IPS-18a (cell line): ENCODE measurements around the gene ZNF18.
A peak's percentile ranks its signal among the peaks of the same experiment; 100 is the strongest.

Experiments used
- H3K27ac ChIP-seq: one replicate; pipeline ENCODE4 v1.5.1; 2013; ENCODE audit warnings: low read length
- H3K27me3 ChIP-seq: one replicate; pipeline ENCODE4 v1.6.1; 2013; ENCODE audit warnings: mild to moderate bottlenecking, low read length; ENCODE audit not compliant: control insufficient read depth, insufficient read depth
- H3K36me3 ChIP-seq: one replicate; pipeline ENCODE4 v1.6.1; 2013; ENCODE audit warnings: low read depth, low read length; ENCODE audit not compliant: control insufficient read depth
- H3K4me1 ChIP-seq: one replicate; pipeline ENCODE4 v1.6.1; 2013; ENCODE audit warnings: low read depth, low read length; ENCODE audit not compliant: control insufficient read depth
- H3K4me3 ChIP-seq: one replicate; pipeline ENCODE4 v1.5.1; 2013; ENCODE audit warnings: low read length
- H3K9ac ChIP-seq: one replicate; pipeline ENCODE4 v1.6.1; 2013; ENCODE audit warnings: mild to moderate bottlenecking, low read length, moderate library complexity
- H3K9me3 ChIP-seq: one replicate; pipeline ENCODE4 v1.6.1; 2013; ENCODE audit warnings: low read depth, low read length; ENCODE audit not compliant: control insufficient read depth

Gene ZNF18

DNA sequence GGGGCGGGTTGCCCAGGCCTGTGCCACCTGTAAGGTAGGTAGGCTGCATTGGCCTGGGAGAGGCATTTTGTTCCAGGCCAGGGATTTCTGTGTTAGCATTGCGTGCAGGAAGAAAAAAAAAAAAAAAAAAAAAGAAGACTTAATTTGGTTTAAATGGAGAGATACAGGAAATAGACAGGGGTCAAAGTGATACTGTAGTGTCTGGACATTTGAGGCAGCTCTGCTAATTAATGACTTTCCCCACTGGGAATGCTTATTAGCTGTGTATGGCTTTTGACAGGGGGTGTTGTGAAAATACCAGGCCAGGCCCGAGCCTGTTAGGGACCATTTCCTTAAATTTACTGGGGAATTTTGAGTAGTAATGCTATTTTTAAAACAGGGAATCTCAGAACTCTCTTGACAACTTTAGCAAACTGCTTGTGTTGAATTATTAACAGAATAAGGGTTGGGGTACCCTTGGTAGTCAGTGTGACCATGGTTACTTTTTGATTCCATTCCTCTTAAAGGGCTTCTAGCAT, 24.4 kb upstream of the ZNF18 start:
- H3K27me3 ChIP-seq = peaks cover 11% of the 10 kb centered on the region
- H3K36me3 ChIP-seq = no peaks in the 10 kb centered on the region
- H3K4me1 ChIP-seq = peaks cover 18% of the 10 kb centered on the region
- no peaks in the 10 kb centered on the region for H3K9me3 ChIP-seq
- no peak overlapping the region for H3K27ac ChIP-seq
- H3K4me3 ChIP-seq = peak overlapping the region; percentile 62
- H3K9ac ChIP-seq = peak overlapping the region; percentile 79

DNA sequence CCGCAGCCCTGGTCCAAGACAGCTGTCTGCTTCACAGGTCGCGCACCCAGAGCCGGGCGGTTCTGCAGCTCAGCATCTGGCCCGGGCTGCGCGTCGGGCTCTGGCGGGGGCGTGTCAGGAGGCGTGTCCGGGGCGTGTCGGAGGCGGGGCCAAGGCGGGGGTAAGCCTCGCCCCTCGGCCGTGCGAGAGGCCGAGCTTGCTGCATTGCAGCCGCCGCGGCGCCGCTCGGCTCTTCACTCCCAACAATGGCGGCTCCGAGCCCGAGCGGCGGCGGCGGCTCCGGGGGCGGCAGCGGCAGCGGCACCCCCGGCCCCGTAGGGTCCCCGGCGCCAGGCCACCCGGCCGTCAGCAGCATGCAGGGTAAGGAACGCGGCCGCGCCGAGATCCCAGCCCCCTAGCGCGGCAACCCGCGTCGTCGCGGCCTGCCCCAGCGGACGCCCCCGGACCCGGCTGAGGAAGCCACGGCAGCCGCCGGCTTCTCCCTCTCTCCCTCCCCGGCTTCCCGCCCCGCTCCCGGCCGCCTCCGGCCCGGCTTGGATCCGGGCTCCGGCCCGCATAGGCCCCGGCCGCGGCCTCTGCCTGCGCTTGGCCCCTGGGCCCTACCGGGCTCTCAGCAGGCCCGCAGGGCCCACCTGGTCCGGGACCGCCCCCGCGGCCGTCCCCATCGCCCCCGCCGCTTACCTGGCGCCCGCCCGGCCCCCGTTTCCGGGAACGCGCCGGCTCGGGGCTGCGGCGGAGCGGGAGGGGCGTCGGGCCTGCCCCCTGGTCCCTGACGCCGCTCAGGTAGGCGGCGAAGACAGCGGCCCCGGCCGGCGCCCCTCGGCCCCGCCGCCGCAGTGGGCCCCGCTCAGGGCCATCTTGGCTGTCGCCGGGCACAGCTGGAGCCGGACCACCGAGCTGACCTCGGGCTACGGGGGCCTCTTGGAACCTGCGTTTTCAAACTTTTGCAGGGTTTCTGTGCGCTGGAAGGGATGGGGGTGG, 23.7 kb upstream of the ZNF18 start, which contains the start of gene MAP2K4:
Gene MAP2K4 (plus strand): TSS at position 236 of the 981 bp plus-strand sequence. CDS start 10 bp downstream, at position 246.
- H3K36me3 ChIP-seq = no peaks in the 10 kb centered on the region
- H3K4me3 ChIP-seq = peak within 1 kb of the TSS; percentile 62
- H3K27ac ChIP-seq = no peak within 1 kb of the TSS
- H3K9me3 ChIP-seq = no peaks in the 10 kb centered on the region
- peaks cover 11% of the 10 kb centered on the region for H3K27me3 ChIP-seq
- H3K4me1 ChIP-seq = peaks cover 18% of the 10 kb centered on the region
- peak within 1 kb of the TSS; percentile 79 for H3K9ac ChIP-seq

DNA sequence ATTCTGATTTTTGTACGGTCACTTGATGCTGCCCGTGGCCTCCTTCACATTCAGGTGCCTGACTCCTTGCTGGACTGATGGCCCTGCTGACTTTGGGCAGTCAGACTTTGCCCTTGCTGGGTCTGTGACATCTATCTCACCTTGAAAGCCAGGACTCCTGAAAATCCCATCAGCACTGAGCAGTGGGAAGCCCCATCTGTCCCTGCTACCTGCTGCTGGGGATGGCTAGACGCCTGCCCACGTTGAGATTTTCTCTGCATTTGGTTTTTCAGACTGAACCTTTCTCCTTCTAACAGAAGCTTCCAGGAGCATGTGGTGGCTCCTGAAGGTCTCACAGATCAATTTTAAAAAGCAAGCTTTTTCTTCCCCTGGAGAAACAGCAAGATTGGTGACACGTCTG, 10.2 kb upstream of the ZNF18 start:
- Histone ChIP-seq H3K4me1 (no peaks in the 10 kb centered on the region), H3K27ac (no peak overlapping the region), H3K36me3 (no peaks in the 10 kb centered on the region), H3K9ac (no peak overlapping the region), H3K4me3 (no peak overlapping the region), H3K27me3 (no peaks in the 10 kb centered on the region), H3K9me3 (no peaks in the 10 kb centered on the region)

DNA sequence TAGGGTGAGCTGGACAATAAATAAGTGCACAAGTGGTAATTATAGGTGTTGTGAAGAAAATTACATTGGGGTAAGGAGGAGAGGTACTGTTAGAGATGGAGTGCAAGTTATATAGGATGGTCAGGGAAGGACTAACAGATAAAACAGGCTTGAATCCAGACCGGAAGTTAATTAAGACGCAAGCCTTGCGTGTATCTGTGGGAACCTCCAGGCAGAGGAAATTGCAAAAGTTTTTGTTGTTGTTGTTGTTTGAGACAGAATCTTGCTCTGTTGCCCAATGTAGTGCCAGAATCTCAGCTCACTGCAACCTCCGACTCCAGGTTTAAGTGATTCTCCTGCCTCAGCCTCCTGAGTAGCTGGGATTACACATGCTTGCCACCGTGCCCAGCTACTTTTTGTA, 2.4 kb upstream of the ZNF18 start:
- Histone ChIP-seq H3K4me3 (no peak overlapping the region), H3K36me3 (no peaks in the 10 kb centered on the region), H3K9me3 (no peaks in the 10 kb centered on the region), H3K27ac (no peak overlapping the region), H3K9ac (no peak overlapping the region), H3K27me3 (no peaks in the 10 kb centered on the region), H3K4me1 (peaks cover 8% of the 10 kb centered on the region)

DNA sequence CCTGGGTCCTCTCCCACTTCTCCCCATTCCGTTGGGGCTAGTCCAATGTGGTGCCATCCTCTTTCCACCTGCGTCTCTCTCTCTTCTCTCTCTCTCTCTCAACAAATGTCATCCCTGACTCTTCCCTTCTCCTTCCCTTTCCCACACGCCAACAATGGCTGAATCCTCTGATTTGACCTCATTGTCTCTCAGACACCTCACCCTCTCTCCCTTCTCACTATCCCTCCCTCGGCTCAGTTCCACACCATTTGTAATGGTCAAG, 628 bp upstream of the ZNF18 start:
- H3K27ac ChIP-seq = peak overlapping the region; percentile 95
- no peaks in the 10 kb centered on the region for H3K9me3 ChIP-seq
- H3K4me1 ChIP-seq = peaks cover 8% of the 10 kb centered on the region
- H3K36me3 ChIP-seq = no peaks in the 10 kb centered on the region
- peak overlapping the region; percentile 93 for H3K4me3 ChIP-seq
- no peaks in the 10 kb centered on the region for H3K27me3 ChIP-seq
- peak overlapping the region; percentile 79 for H3K9ac ChIP-seq

DNA sequence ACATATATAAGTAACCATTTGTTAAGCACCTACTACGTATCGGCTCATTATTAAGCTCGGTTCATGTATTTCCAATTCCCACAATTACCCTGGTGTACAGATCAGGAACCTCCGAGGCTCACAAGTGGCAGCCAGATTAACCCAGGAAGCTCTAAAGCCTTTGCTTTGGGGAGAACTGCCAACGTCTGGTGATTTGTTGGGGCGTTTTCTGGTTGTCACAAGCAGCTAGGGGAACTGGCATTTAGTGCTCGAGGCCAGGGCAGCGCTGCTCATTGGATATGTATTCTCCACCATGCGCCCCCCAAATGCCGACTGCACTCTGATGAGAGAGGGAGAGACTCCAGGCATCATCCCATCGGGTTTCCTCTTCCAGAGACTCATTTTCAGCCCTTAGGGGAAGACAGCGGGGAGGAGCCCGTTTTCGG, 541 bp downstream of the ZNF18 start:
- Histone ChIP-seq H3K9ac (peak overlapping the region; percentile 79), H3K27me3 (no peaks in the 10 kb centered on the region), H3K9me3 (no peaks in the 10 kb centered on the region), H3K27ac (peak overlapping the region; percentile 64), H3K4me1 (peaks cover 12% of the 10 kb centered on the region), H3K36me3 (peaks cover 3% of the 10 kb centered on the region), H3K4me3 (peak overlapping the region; percentile 93)

DNA sequence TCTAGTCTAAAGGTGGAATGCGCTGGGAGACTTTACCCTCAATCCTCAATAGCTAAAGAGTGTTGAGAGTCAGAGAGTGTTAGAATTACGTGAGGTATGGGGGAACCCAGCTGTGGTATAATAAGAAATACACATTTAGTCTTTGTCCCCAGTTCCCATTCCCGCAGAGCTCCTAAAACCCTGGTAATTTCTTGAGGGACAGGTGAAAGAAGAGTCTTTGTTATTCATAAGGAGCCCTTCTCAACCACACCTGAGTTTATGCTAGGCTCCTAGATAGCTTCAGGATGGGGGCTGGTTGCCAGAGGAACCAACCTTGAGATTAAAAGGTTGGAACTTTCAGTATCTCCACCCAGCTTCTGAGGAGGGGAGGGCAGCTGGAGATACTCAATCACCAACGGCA, 5.8 kb downstream of the ZNF18 start:
- no peaks in the 10 kb centered on the region for H3K27me3 ChIP-seq
- no peak overlapping the region for H3K27ac ChIP-seq
- no peak overlapping the region for H3K4me3 ChIP-seq
- H3K4me1 ChIP-seq = peaks cover 19% of the 10 kb centered on the region
- no peaks in the 10 kb centered on the region for H3K9me3 ChIP-seq
- H3K9ac ChIP-seq = no peak overlapping the region
- peaks cover 3% of the 10 kb centered on the region for H3K36me3 ChIP-seq

DNA sequence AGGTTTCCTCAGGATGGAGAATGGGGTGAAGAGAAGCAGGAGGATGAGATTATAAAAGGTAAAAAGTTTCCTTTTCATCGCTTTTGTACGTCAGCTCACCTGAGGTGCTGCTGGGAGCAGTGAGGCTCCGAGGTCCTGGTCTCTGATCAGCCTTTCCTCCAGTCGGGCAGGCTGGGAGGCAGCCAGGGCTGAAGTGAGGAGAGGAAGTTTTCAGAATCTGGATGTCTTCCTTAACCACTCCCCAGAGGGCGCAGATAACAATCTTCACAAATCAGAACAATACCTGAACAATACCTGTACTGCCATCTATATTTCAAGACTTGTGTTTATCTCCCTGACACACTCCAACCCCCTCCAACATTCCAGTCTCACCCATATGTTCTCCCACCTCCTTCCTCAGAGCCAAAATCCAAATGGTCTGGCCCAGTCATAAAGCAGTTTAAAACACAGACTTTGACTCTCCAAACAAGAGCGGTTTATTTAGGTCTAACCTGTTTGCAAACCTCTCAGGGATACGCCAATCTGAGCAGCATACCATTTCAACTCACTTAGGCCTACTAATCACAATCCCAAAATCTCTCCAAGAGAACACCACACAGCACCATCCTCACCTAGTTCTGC, 6.8 kb downstream of the ZNF18 start:
- no peak overlapping the region for H3K4me3 ChIP-seq
- peaks cover 16% of the 10 kb centered on the region for H3K4me1 ChIP-seq
- H3K9ac ChIP-seq = no peak overlapping the region
- H3K36me3 ChIP-seq = peaks cover 3% of the 10 kb centered on the region
- no peaks in the 10 kb centered on the region for H3K27me3 ChIP-seq
- H3K9me3 ChIP-seq = no peaks in the 10 kb centered on the region
- H3K27ac ChIP-seq = no peak overlapping the region

DNA sequence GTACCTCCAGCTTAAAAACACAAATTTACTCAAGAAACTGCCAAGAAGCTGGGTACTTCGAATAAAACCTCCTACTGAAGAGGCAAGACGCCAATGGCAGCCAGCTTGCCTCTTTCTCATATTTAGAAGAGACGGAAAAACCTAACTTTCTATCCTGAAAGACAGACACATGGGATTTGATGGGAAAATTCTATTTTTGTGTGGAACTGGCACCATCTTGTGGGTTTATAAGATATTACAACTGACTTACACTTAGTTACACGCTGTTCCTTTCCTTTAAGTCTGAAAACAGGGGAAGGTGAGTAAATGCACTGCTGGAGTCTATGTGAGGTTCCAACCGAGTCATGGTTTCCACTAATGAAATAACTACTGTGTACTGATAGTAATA, 10.3 kb downstream of the ZNF18 start:
- no peak overlapping the region for H3K27ac ChIP-seq
- H3K9ac ChIP-seq = no peak overlapping the region
- H3K4me1 ChIP-seq = peaks cover 18% of the 10 kb centered on the region
- no peak overlapping the region for H3K4me3 ChIP-seq
- no peaks in the 10 kb centered on the region for H3K9me3 ChIP-seq
- peaks cover 12% of the 10 kb centered on the region for H3K36me3 ChIP-seq
- no peaks in the 10 kb centered on the region for H3K27me3 ChIP-seq

DNA sequence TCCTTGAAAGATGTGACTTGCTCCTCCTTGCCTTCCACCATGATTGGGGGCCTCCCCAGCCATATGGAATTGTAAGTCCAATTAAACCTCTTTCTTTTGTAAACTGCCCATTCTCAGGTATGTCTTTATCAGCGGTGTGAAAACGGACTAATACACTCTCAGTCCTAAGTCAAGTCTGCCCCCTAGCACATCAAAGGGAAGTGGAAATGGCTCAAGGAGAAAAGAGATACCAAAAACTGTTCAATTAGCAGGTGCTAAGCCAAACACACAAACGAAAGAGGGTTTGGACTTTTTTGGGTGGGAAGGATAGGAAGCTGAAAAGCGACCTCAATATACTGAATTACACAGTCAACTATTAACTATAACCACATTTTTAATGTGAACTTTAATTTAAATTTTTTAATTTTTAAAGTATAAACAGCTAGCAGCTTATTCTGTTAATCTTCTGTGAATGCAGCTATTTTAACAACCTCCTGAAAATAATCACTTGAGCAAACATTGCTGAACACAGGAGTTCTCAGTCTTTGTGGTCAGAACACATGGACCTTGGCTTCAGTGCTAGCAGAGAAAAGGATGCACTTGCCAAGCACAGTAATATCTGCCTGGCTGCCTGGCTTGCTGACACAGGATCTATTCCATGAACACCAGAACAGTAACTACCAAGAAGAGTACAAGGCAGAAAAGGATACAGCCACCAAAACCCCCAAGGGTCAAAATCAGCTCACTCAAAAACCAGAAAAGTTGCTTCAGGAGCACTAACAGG, 10.9 kb downstream of the ZNF18 start:
- Histone ChIP-seq H3K9ac (no peak overlapping the region), H3K4me3 (no peak overlapping the region), H3K4me1 (peaks cover 17% of the 10 kb centered on the region), H3K27me3 (no peaks in the 10 kb centered on the region), H3K27ac (no peak overlapping the region), H3K36me3 (peaks cover 12% of the 10 kb centered on the region), H3K9me3 (no peaks in the 10 kb centered on the region)

DNA sequence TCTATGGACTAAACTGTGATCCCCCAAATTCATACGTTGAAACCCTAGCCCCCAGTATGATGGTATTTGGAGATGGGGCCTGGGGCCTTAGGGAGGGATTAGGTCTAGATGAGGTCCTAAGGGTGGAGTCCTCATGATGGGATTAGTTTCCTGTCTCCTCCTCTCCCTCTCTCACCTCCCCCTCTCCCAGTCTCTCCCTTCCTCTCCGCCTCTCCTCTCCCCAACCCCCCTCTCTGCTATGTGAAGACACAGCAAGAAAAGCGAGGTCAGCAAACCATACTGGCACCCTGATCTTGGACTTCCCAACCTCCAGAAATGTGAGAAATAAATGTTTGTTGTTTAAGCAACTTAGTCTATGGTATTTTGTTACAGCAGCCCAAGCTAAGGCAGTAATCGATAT, 15.4 kb downstream of the ZNF18 start:
- Histone ChIP-seq H3K27ac (no peak overlapping the region), H3K36me3 (peaks cover 16% of the 10 kb centered on the region), H3K9ac (no peak overlapping the region), H3K27me3 (no peaks in the 10 kb centered on the region), H3K9me3 (no peaks in the 10 kb centered on the region), H3K4me1 (peaks cover 11% of the 10 kb centered on the region), H3K4me3 (no peak overlapping the region)
